Hepatocyte (in vitro differentiated cells): Measurements from ENCODE around the gene HERPUD1. TPM values are rescaled to one million over a fixed set of nuclear protein-coding genes. Genes with fewer than 3 reads are reported as not detected.

Experiments used
- DNase-seq: peaks from one replicate; pipeline ENCODE4 v3.0.0-alpha.2; 2016; ENCODE audit warnings: low spot score
- H2AFZ ChIP-seq: fragments of 200-600 bp; sonication (generic); 2 replicates; pipeline ENCODE4 v1.6.0; 2016; ENCODE audit warnings: antibody characterized with exemption, mild to moderate bottlenecking
- H3K27ac ChIP-seq: fragments of 200-600 bp; sonication (generic); 2 replicates; pipeline ENCODE4 v1.5.1; 2016; ENCODE audit warnings: mild to moderate bottlenecking
- H3K27me3 ChIP-seq: fragments of 200-600 bp; sonication (generic); 2 replicates; pipeline ENCODE4 v1.6.1; 2016
- H3K36me3 ChIP-seq: fragments of 200-600 bp; sonication (generic); replicated peaks from 2 replicates; pipeline ENCODE4 v1.5.1; 2016; ENCODE audit warnings: low read depth; ENCODE audit not compliant: insufficient read depth
- H3K4me1 ChIP-seq: fragments of 200-600 bp; sonication (generic); 2 replicates; pipeline ENCODE4 v1.5.1; 2016; ENCODE audit warnings: mild to moderate bottlenecking, moderate library complexity; ENCODE audit not compliant: insufficient read depth
- H3K4me2 ChIP-seq: fragments of 200-600 bp; sonication (generic); 2 replicates; pipeline ENCODE4 v1.6.0; 2016
- H3K4me3 ChIP-seq: fragments of 200-600 bp; sonication (generic); 2 replicates; pipeline ENCODE4 v1.5.1; 2016; ENCODE audit warnings: mild to moderate bottlenecking
- H3K79me2 ChIP-seq: fragments of 200-600 bp; sonication (generic); 2 replicates; pipeline ENCODE4 v1.6.0; 2017; ENCODE audit warnings: mild to moderate bottlenecking
- H3K9me2 ChIP-seq: fragments of 200-600 bp; sonication (generic); replicated peaks from 2 replicates; pipeline ENCODE4 v1.6.0; 2017; ENCODE audit warnings: mild to moderate bottlenecking; ENCODE audit not compliant: insufficient read depth
- H3K9me3 ChIP-seq: fragments of 200-600 bp; sonication (generic); 2 replicates; pipeline ENCODE4 v1.5.1; 2016; ENCODE audit warnings: low read depth, mild to moderate bottlenecking
- H4K20me1 ChIP-seq: fragments of 200-600 bp; sonication (generic); 2 replicates; pipeline ENCODE4 v1.6.0; 2016; ENCODE audit warnings: mild to moderate bottlenecking; ENCODE audit not compliant: insufficient read depth, poor library complexity, severe bottlenecking
- EZH2 ChIP-seq: fragments of 200-600 bp; sonication (generic); IDR thresholded peaks from 2 replicates; pipeline ENCODE4 v1.6.1; 2016; ENCODE audit warnings: antibody characterized with exemption, mild to moderate bottlenecking, borderline replicate concordance
- EZH2phosphoT487 ChIP-seq: fragments of 200-600 bp; sonication (generic); IDR thresholded peaks from one replicate; pipeline ENCODE4 v1.6.1; 2018; ENCODE audit warnings: antibody characterized with exemption, mild to moderate bottlenecking, low read depth, moderate library complexity; ENCODE audit not compliant: unreplicated experiment, severe bottlenecking
- WGBS: methylation state at CpG from one replicate; pipeline ENCODE4 v1.1.6; 2016; ENCODE audit warnings: low lambda C conversion rate; ENCODE audit errors: missing lambda C conversion rate; 5-methylcytosine and 5-hydroxymethylcytosine counted together
- polyA plus RNA-seq: library from polyadenylated mRNA; unstranded; fragments of >200 nt; fragmentation: Nextera tagmentation; extraction: Ambion mirVana; gene quantifications from 2 replicates; pipeline ENCODE4 v1.2.1, GENCODE V29; 2016
- total RNA-seq: library from RNA; depleted of rRNA; stranded (reverse); fragments of >200 nt; gene quantifications from 2 replicates; pipeline ENCODE4 v1.2.3, GENCODE V29; 2014
- TF ChIP-seq, protein P1 (sequence below): fragments of 200-600 bp; sonication (generic); IDR thresholded peaks from 2 replicates; pipeline ENCODE4 v1.5.1; 2016; ENCODE audit warnings: antibody characterized with exemption, mild to moderate bottlenecking; ENCODE audit not compliant: poor library complexity

Gene HERPUD1
- total and polyA plus RNA-seq, 2 experiments from 2014 or later: 199 to 253 TPM

DNA sequence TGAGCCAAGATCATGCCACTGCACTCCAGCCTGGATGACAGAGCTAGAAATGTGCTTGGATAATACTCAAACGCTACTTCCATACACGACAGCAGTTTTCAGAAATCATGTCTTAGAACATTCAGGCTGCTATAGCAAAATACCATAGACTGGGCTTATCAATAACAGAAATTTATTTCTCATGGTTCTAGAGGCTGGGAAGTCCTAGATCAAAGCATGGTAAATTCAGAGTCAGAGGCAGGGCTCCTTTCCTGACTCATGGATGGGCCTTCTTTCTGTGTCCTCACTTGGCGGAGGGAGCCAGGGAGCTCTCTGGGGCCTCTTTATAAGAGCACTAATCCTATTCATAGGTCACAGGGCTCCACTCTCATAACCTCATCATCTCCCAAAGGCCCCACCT is 24.5 kb upstream of the HERPUD1 start:
- H3K79me2 ChIP-seq: no peaks in the 10 kb centered on the region
- H2AFZ ChIP-seq: no peak overlapping the region
- no peak overlapping the region for H3K27ac ChIP-seq
- H4K20me1 ChIP-seq: no peaks in the 10 kb centered on the region
- no peaks in the 10 kb centered on the region for H3K9me2 ChIP-seq
- no peak overlapping the region for H3K4me2 ChIP-seq
- TF ChIP-seq EZH2phosphoT487: no peak
- TF ChIP-seq, protein P1, sequence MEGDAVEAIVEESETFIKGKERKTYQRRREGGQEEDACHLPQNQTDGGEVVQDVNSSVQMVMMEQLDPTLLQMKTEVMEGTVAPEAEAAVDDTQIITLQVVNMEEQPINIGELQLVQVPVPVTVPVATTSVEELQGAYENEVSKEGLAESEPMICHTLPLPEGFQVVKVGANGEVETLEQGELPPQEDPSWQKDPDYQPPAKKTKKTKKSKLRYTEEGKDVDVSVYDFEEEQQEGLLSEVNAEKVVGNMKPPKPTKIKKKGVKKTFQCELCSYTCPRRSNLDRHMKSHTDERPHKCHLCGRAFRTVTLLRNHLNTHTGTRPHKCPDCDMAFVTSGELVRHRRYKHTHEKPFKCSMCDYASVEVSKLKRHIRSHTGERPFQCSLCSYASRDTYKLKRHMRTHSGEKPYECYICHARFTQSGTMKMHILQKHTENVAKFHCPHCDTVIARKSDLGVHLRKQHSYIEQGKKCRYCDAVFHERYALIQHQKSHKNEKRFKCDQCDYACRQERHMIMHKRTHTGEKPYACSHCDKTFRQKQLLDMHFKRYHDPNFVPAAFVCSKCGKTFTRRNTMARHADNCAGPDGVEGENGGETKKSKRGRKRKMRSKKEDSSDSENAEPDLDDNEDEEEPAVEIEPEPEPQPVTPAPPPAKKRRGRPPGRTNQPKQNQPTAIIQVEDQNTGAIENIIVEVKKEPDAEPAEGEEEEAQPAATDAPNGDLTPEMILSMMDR: no peak
- H3K36me3 ChIP-seq: no peaks in the 10 kb centered on the region
- no peak for DNase-seq
- H3K27me3 ChIP-seq: no peaks in the 10 kb centered on the region
- H3K9me3 ChIP-seq: no peaks in the 10 kb centered on the region
- H3K4me1 ChIP-seq: peaks cover 4% of the 10 kb centered on the region
- no peak overlapping the region for H3K4me3 ChIP-seq
- 96% methylated on average over 3 of the region's 3 CpGs for WGBS

- no peak overlapping the region for H3K4me3 ChIP-seq
- no peaks in the 10 kb centered on the region for H3K9me3 ChIP-seq
- no peak overlapping the region for H3K4me2 ChIP-seq
- WGBS: 47% methylated on average over 7 of the region's 7 CpGs
- no peaks in the 10 kb centered on the region for H3K27me3 ChIP-seq
- no peaks in the 10 kb centered on the region for H4K20me1 ChIP-seq
- TF ChIP-seq EZH2phosphoT487 (no peak), EZH2 (no peak)
- TF ChIP-seq, protein P1: no peak
- no peak overlapping the region for H2AFZ ChIP-seq
- DNase-seq: no peak
- H3K79me2 ChIP-seq: no peaks in the 10 kb centered on the region
- H3K9me2 ChIP-seq: no peaks in the 10 kb centered on the region
- H3K4me1 ChIP-seq: peaks cover 15% of the 10 kb centered on the region
- H3K36me3 ChIP-seq: no peaks in the 10 kb centered on the region
- H3K27ac ChIP-seq: no peak overlapping the region
Measured at GRCh38 chr16:56909527-56909979, 22.4 kb upstream of the HERPUD1 start.

DNA sequence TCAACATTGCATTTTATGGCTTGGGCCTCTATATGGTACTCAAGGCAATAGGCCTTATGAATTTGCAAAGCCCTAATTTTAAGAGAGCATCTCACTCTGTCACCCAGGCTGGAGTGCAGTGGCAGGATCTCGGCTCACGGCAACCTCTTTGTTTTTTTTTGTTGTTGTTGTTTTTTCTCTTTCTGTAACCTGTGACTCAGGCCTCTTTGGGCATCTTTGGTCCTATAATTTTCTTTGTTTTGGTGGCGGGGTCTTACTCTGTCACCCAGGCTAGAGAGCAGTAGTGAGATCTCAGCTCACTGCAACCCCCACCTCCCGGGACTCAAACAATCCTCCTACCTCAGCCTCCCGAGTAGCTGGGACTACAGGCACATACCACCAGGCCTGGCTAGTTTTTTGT is 21.8 kb upstream of the HERPUD1 start:
- Histone ChIP-seq H3K4me2 (no peak overlapping the region), H2AFZ (no peak overlapping the region), H3K27ac (no peak overlapping the region), H3K27me3 (no peaks in the 10 kb centered on the region), H3K9me2 (no peaks in the 10 kb centered on the region), H4K20me1 (no peaks in the 10 kb centered on the region), H3K9me3 (no peaks in the 10 kb centered on the region), H3K4me3 (no peak overlapping the region), H3K36me3 (no peaks in the 10 kb centered on the region), H3K4me1 (peaks cover 15% of the 10 kb centered on the region), H3K79me2 (no peaks in the 10 kb centered on the region)
- 83% methylated on average over 5 of the region's 5 CpGs for WGBS
- TF ChIP-seq EZH2phosphoT487: no peak
- TF ChIP-seq EZH2: no peak
- TF ChIP-seq, protein P1: no peak
- no peak for DNase-seq
